Measurements from ENCODE around the gene GNG13.
"Not testable (repeated sequence)": the region's sequence is repeated elsewhere in the genome, so short reads cannot be mapped to it uniquely, and the experiment has no call there.

Gene GNG13

GRCh38 chr16:824194-824593 is 23.7 kb upstream of the GNG13 start:
- no peak overlapping the region for H3K4me3 ChIP-seq (ENCODE audit: low read depth, low read length)
- TF ChIP-seq CTCF (IDR thresholded peaks at IDR 0.05; ENCODE audit: low read depth, low read length, missing control alignments) = no peak
- no peak for DNase-seq (ENCODE audit: low read depth)

- DNase-seq (ENCODE audit: low read depth) = no peak
- TF ChIP-seq CTCF (IDR thresholded peaks at IDR 0.05; ENCODE audit: low read depth, low read length, missing control alignments) = no peak
- H3K4me3 ChIP-seq (ENCODE audit: low read depth, low read length) = no peak overlapping the region
Measured at GRCh38 chr16:822909-823297, 22.4 kb upstream of the GNG13 start.

- H3K4me3 ChIP-seq (ENCODE audit: low read depth, low read length) = no peak overlapping the region
- DNase-seq (ENCODE audit: low read depth) = no peak
- no peak for TF ChIP-seq CTCF (IDR thresholded peaks at IDR 0.05; ENCODE audit: low read depth, low read length, missing control alignments)
Measured at GRCh38 chr16:822174-822908, 21.8 kb upstream of the GNG13 start.

- DNase-seq (ENCODE audit: low read depth) = no peak
- TF ChIP-seq CTCF (IDR thresholded peaks at IDR 0.05; ENCODE audit: low read depth, low read length, missing control alignments) = no peak
- no peak overlapping the region for H3K4me3 ChIP-seq (ENCODE audit: low read depth, low read length)
Measured at GRCh38 chr16:821751-822150, 21.2 kb upstream of the GNG13 start.

GRCh38 chr16:820748-821147 is 20.2 kb upstream of the GNG13 start:
- no peak overlapping the region for H3K4me3 ChIP-seq (ENCODE audit: low read depth, low read length)
- TF ChIP-seq CTCF (IDR thresholded peaks at IDR 0.05; ENCODE audit: low read depth, low read length, missing control alignments) = no peak
- no peak for DNase-seq (ENCODE audit: low read depth)

GRCh38 chr16:820044-820408 is 19.5 kb upstream of the GNG13 start:
- not testable (repeated sequence) for DNase-seq (ENCODE audit: low read depth); H3K4me3 ChIP-seq (ENCODE audit: low read depth, low read length)

GRCh38 chr16:819336-820043 is 19.0 kb upstream of the GNG13 start:
- no peak for DNase-seq (ENCODE audit: low read depth)
- no peak for TF ChIP-seq CTCF (IDR thresholded peaks at IDR 0.05; ENCODE audit: low read depth, low read length, missing control alignments)
- H3K4me3 ChIP-seq (ENCODE audit: low read depth, low read length) = no peak overlapping the region

Data from GM12864 (cell line).